Bronchial epithelial cell (primary cell): ENCODE results near the gene CD3E. TPM values are rescaled to one million over a fixed set of nuclear protein-coding genes. Genes with fewer than 3 reads are reported as not detected.

Experiments
- DNase-seq: peaks from one replicate; pipeline ENCODE4 v3.0.0-alpha.2; 2010; ENCODE audit warnings: low read depth
- FAIRE-seq: peaks from 2 replicates; lab custom pipeline; 2011; peaks lifted over from hg19 to GRCh38; lab: Jason Lieb, UNC
- H3K27me3 ChIP-seq: 2 replicates; pipeline ENCODE4 v1.5.1; 2011; ENCODE audit warnings: low read length; ENCODE audit not compliant: control insufficient read depth, insufficient read depth
- H3K36me3 ChIP-seq: 2 replicates; pipeline ENCODE4 v1.5.1; 2011; ENCODE audit warnings: low read length; ENCODE audit not compliant: control insufficient read depth, insufficient read depth
- H3K4me3 ChIP-seq: 2 replicates; pipeline ENCODE4 v1.5.1; 2011; ENCODE audit warnings: mild to moderate bottlenecking, low read depth, low read length, control low read depth
- CTCF ChIP-seq: IDR thresholded peaks from 2 replicates; pipeline ENCODE4 v1.5.1; 2011; ENCODE audit warnings: mild to moderate bottlenecking, moderate library complexity, low read length, control low read depth, inconsistent platforms; ENCODE audit not compliant: insufficient read depth, severe bottlenecking
- total RNA-seq: library from RNA; depleted of rRNA; stranded (reverse); fragments of >200 nt; gene quantifications from 2 replicates; pipeline ENCODE4 v1.2.1, GENCODE V29; 2014

CD3E gene
- total RNA-seq, 1 donor from 2014 or later, result not detected

- no peaks in the 10 kb centered on the region for H3K36me3 ChIP-seq
- FAIRE-seq, result no peak
- peak; percentile 76 for DNase-seq
- no peaks in the 10 kb centered on the region for H3K27me3 ChIP-seq
- H3K4me3 ChIP-seq, result no peak overlapping the region
- TF ChIP-seq CTCF, result no peak
Measured at GRCh38 chr11:118318581-118319336, 14.2 kb downstream of the CD3E start.

- no peaks in the 10 kb centered on the region for H3K36me3 ChIP-seq
- DNase-seq (no peak), FAIRE-seq (no peak)
- no peaks in the 10 kb centered on the region for H3K27me3 ChIP-seq
- no peak overlapping the region for H3K4me3 ChIP-seq
- no peak for TF ChIP-seq CTCF
Measured at GRCh38 chr11:118319337-118319707, 14.8 kb downstream of the CD3E start.

GRCh38 chr11:118320515-118320914, 16.0 kb downstream of the CD3E start:
- no peak for DNase-seq
- Histone ChIP-seq H3K27me3 (no peaks in the 10 kb centered on the region), H3K4me3 (no peak overlapping the region), H3K36me3 (no peaks in the 10 kb centered on the region)
- no peak for TF ChIP-seq CTCF
- FAIRE-seq, result no peak

- H3K36me3 ChIP-seq, result no peaks in the 10 kb centered on the region
- TF ChIP-seq CTCF, result no peak
- H3K4me3 ChIP-seq, result no peak overlapping the region
- FAIRE-seq (no peak), DNase-seq (peak; percentile 14)
- H3K27me3 ChIP-seq, result no peaks in the 10 kb centered on the region
Measured at GRCh38 chr11:118321386-118322082, 17.0 kb downstream of the CD3E start.

GRCh38 chr11:118322721-118323120, 18.2 kb downstream of the CD3E start:
- H3K36me3 ChIP-seq, result no peaks in the 10 kb centered on the region
- FAIRE-seq (no peak), DNase-seq (no peak)
- no peak for TF ChIP-seq CTCF
- H3K27me3 ChIP-seq, result no peaks in the 10 kb centered on the region
- no peak overlapping the region for H3K4me3 ChIP-seq
